GM10266 (cell line): Measurements from ENCODE around the gene INTS1.

Experiments used
- DNase-seq: peaks from one replicate; pipeline ENCODE4 v3.0.0; 2012; ENCODE audit errors: extremely low spot score
- TF ChIP-seq, protein P1 (sequence below): IDR thresholded peaks from 2 replicates; pipeline ENCODE4 v1.5.1; 2012; ENCODE audit warnings: mild to moderate bottlenecking, low read depth; ENCODE audit not compliant: control insufficient read depth, insufficient read depth; ENCODE audit errors: missing control alignments

The INTS1 gene

DNA sequence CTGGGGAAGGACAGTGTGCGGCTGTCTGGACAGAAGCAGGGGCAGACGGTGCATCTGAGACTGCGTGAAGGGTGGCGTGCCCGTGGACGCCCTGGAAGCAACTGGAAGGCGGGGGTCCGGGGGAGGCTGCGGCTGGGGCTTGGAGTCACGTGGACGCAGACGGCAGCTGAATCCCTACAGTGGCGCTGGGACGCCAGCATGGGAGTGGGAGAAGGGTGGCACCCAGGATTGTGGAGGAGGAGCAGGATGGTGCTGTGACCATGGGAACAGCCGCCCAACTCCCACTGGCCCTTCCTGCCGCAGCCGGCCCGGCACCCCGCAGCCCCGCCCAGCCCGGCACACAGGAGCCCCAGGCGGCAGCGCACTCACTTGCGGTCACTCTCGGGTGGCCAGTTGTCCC, 9.7 kb downstream of the INTS1 start:
- TF ChIP-seq, protein P1, sequence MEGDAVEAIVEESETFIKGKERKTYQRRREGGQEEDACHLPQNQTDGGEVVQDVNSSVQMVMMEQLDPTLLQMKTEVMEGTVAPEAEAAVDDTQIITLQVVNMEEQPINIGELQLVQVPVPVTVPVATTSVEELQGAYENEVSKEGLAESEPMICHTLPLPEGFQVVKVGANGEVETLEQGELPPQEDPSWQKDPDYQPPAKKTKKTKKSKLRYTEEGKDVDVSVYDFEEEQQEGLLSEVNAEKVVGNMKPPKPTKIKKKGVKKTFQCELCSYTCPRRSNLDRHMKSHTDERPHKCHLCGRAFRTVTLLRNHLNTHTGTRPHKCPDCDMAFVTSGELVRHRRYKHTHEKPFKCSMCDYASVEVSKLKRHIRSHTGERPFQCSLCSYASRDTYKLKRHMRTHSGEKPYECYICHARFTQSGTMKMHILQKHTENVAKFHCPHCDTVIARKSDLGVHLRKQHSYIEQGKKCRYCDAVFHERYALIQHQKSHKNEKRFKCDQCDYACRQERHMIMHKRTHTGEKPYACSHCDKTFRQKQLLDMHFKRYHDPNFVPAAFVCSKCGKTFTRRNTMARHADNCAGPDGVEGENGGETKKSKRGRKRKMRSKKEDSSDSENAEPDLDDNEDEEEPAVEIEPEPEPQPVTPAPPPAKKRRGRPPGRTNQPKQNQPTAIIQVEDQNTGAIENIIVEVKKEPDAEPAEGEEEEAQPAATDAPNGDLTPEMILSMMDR, result no peak
- DNase-seq, result no peak

DNA sequence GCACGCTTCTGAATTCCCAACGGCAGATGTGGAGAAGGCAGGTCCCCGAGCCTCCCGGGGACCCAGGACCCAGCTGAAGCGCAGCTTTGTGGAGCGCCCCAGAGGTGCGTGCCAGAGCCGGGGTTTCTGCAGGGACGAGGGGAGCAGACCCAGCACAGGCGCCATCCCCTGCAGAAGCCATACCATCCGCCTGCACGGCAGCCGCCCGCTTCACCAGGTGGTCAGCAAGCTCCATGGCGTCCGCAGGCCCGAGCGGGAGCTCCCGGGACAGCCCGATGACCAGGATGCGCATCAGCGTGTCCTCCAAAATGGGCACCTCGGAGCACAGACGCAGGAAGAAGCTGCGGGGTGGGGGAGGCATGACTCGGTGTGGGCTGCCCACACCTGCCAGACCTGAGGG, 10.6 kb downstream of the INTS1 start:
- DNase-seq, result no peak
- TF ChIP-seq, protein P1, result no peak

- DNase-seq, result no peak
- TF ChIP-seq, protein P1, result no peak
These were observed 11.1 kb downstream of the INTS1 start for GRCh38 chr7:1493129-1493528.

GRCh38 chr7:1492640-1493039, 11.5 kb downstream of the INTS1 start:
- TF ChIP-seq, protein P1, result no peak
- DNase-seq, result no peak

- TF ChIP-seq, protein P1, result no peak
- no peak for DNase-seq
These were observed 12.0 kb downstream of the INTS1 start for GRCh38 chr7:1492221-1492620.

GRCh38 chr7:1490837-1491236, 13.4 kb downstream of the INTS1 start:
- DNase-seq, result no peak
- TF ChIP-seq, protein P1, result no peak

GRCh38 chr7:1489336-1489735, 14.9 kb downstream of the INTS1 start:
- TF ChIP-seq, protein P1, result no peak
- no peak for DNase-seq
